Measurements from ENCODE around the gene RIPK1.

Gene RIPK1

GRCh38 chr6:3036861-3037637 lies 31.2 kb upstream of the RIPK1 start:
- Histone ChIP-seq H3K9ac (ENCODE audit: low read length) (no peak overlapping the region), H3K9me3 (ENCODE audit: low read length) (no peaks in the 10 kb centered on the region), H3F3A (ENCODE audit: insufficient read depth, low read length) (no peaks in the 10 kb centered on the region), H4K20me1 (ENCODE audit: insufficient read depth, low read length) (no peaks in the 10 kb centered on the region), H3K27me3 (ENCODE audit: insufficient read depth, low read length) (no peaks in the 10 kb centered on the region; the same call in 1 of the 2 replicates), H3K27ac (ENCODE audit: low read depth, low read length, poor library complexity, severe bottlenecking) (no peak overlapping the region), H3K79me2 (ENCODE audit: insufficient read depth, low read length) (no peaks in the 10 kb centered on the region), H3K36me3 (ENCODE audit: insufficient read depth, low read length) (no peaks in the 10 kb centered on the region; the same call in 1 of the 2 replicates), H3K4me3 (ENCODE audit: low read depth, low read length, poor library complexity, severe bottlenecking) (no peak overlapping the region), H3K4me1 (ENCODE audit: insufficient read depth, low read length, severe bottlenecking) (peaks cover 12% of the 10 kb centered on the region), H2AFZ (ENCODE audit: low read length) (no peak overlapping the region), H3K4me2 (ENCODE audit: low read length) (no peak overlapping the region), H3K9me2 (ENCODE audit: low read depth, low read length) (no peaks in the 10 kb centered on the region)
- TF ChIP-seq, protein P1, sequence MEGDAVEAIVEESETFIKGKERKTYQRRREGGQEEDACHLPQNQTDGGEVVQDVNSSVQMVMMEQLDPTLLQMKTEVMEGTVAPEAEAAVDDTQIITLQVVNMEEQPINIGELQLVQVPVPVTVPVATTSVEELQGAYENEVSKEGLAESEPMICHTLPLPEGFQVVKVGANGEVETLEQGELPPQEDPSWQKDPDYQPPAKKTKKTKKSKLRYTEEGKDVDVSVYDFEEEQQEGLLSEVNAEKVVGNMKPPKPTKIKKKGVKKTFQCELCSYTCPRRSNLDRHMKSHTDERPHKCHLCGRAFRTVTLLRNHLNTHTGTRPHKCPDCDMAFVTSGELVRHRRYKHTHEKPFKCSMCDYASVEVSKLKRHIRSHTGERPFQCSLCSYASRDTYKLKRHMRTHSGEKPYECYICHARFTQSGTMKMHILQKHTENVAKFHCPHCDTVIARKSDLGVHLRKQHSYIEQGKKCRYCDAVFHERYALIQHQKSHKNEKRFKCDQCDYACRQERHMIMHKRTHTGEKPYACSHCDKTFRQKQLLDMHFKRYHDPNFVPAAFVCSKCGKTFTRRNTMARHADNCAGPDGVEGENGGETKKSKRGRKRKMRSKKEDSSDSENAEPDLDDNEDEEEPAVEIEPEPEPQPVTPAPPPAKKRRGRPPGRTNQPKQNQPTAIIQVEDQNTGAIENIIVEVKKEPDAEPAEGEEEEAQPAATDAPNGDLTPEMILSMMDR (IDR thresholded peaks at IDR 0.05; ENCODE audit: low read length) = no peak
- TF ChIP-seq EZH2 (IDR thresholded peaks at IDR 0.05; ENCODE audit: borderline replicate concordance, low read length) = no peak

DNA sequence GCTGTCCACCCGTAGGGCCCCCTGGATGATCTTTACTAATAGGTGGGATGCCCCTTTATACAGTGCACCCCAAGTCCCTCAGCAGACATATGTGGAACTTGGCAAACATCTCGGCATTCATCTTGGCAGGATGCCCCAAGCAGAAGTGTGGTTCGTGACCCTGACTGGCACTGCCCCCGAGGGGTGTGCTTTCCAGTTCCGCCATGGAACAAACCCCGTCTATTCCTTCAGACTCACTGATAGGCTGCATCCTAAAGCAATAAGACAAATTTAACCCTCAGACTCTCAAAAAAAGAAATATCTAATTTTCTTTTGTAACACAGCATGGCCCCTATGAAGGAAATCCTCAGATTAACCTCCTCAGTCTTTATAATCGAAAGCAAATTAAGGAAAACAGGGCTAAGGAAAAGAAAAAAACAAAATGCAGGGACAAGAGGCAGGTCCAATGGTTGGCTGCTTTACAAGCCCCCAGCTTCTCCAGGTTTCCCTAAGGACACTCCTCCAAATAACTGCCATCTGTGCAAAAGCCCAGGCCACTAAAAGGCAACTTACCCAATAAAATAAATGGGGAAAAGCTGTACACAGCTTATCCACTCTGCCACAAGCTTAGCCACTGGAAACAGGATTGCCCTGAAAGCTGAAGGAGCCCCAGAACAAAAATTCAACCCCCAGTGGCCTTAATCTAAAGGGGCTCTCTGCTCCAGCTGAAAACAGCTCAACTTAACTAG lies 30.5 kb upstream of the RIPK1 start:
- peaks cover 7% of the 10 kb centered on the region for H3K4me1 ChIP-seq (ENCODE audit: insufficient read depth, low read length, severe bottlenecking)
- H3K27ac ChIP-seq (ENCODE audit: low read depth, low read length, poor library complexity, severe bottlenecking) = no peak overlapping the region
- no peak overlapping the region for H2AFZ ChIP-seq (ENCODE audit: low read length)
- H4K20me1 ChIP-seq (ENCODE audit: insufficient read depth, low read length) = no peaks in the 10 kb centered on the region
- H3F3A ChIP-seq (ENCODE audit: insufficient read depth, low read length) = no peaks in the 10 kb centered on the region
- no peaks in the 10 kb centered on the region; the same call in 1 of the 2 replicates for H3K36me3 ChIP-seq (ENCODE audit: insufficient read depth, low read length)
- no peaks in the 10 kb centered on the region for H3K9me3 ChIP-seq (ENCODE audit: low read length)
- TF ChIP-seq, protein P1 (IDR thresholded peaks at IDR 0.05; ENCODE audit: low read length) = no peak
- no peak overlapping the region for H3K4me2 ChIP-seq (ENCODE audit: low read length)
- no peaks in the 10 kb centered on the region; the same call in 1 of the 2 replicates for H3K27me3 ChIP-seq (ENCODE audit: insufficient read depth, low read length)
- no peak overlapping the region for H3K9ac ChIP-seq (ENCODE audit: low read length)
- no peaks in the 10 kb centered on the region for H3K9me2 ChIP-seq (ENCODE audit: low read depth, low read length)
- no peak overlapping the region for H3K4me3 ChIP-seq (ENCODE audit: low read depth, low read length, poor library complexity, severe bottlenecking)
- H3K79me2 ChIP-seq (ENCODE audit: insufficient read depth, low read length) = no peaks in the 10 kb centered on the region

GRCh38 chr6:3039384-3039783 lies 28.9 kb upstream of the RIPK1 start:
- Histone ChIP-seq H3K79me2 (ENCODE audit: insufficient read depth, low read length) (no peaks in the 10 kb centered on the region), H3K27ac (ENCODE audit: low read depth, low read length, poor library complexity, severe bottlenecking) (no peak overlapping the region), H3K36me3 (ENCODE audit: insufficient read depth, low read length) (no peaks in the 10 kb centered on the region; the same call in 1 of the 2 replicates), H3K4me1 (ENCODE audit: insufficient read depth, low read length, severe bottlenecking) (peaks cover 7% of the 10 kb centered on the region), H3F3A (ENCODE audit: insufficient read depth, low read length) (no peaks in the 10 kb centered on the region), H4K20me1 (ENCODE audit: insufficient read depth, low read length) (no peaks in the 10 kb centered on the region), H3K4me3 (ENCODE audit: low read depth, low read length, poor library complexity, severe bottlenecking) (no peak overlapping the region), H3K27me3 (ENCODE audit: insufficient read depth, low read length) (no peaks in the 10 kb centered on the region; the same call in 1 of the 2 replicates), H3K9ac (ENCODE audit: low read length) (no peak overlapping the region), H2AFZ (ENCODE audit: low read length) (no peak overlapping the region), H3K9me2 (ENCODE audit: low read depth, low read length) (no peaks in the 10 kb centered on the region), H3K9me3 (ENCODE audit: low read length) (no peaks in the 10 kb centered on the region), H3K4me2 (ENCODE audit: low read length) (no peak overlapping the region)
- no peak for TF ChIP-seq EZH2 (IDR thresholded peaks at IDR 0.05; ENCODE audit: borderline replicate concordance, low read length)
- TF ChIP-seq, protein P1 (IDR thresholded peaks at IDR 0.05; ENCODE audit: low read length) = no peak

All from OCI-LY1 (cell line).